VCaP (cell line): ENCODE measurements around the gene MLLT10.

Source experiments
- H3K27ac ChIP-seq: fragments of 450-650 bp; 2 replicates; pipeline ENCODE4 v1.5.1; 2017
- TF ChIP-seq, protein P1 (sequence below): fragments of 450-650 bp; conservative IDR thresholded peaks from 2 replicates; pipeline ENCODE4 v1.5.1; 2017; ENCODE audit warnings: mild to moderate bottlenecking, moderate library complexity

Gene MLLT10

GRCh38 chr10:21524131-21524525, 9.9 kb upstream of the MLLT10 start:
- TF ChIP-seq, protein P1, sequence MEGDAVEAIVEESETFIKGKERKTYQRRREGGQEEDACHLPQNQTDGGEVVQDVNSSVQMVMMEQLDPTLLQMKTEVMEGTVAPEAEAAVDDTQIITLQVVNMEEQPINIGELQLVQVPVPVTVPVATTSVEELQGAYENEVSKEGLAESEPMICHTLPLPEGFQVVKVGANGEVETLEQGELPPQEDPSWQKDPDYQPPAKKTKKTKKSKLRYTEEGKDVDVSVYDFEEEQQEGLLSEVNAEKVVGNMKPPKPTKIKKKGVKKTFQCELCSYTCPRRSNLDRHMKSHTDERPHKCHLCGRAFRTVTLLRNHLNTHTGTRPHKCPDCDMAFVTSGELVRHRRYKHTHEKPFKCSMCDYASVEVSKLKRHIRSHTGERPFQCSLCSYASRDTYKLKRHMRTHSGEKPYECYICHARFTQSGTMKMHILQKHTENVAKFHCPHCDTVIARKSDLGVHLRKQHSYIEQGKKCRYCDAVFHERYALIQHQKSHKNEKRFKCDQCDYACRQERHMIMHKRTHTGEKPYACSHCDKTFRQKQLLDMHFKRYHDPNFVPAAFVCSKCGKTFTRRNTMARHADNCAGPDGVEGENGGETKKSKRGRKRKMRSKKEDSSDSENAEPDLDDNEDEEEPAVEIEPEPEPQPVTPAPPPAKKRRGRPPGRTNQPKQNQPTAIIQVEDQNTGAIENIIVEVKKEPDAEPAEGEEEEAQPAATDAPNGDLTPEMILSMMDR, result no peak
- H3K27ac ChIP-seq, result no peak overlapping the region

DNA sequence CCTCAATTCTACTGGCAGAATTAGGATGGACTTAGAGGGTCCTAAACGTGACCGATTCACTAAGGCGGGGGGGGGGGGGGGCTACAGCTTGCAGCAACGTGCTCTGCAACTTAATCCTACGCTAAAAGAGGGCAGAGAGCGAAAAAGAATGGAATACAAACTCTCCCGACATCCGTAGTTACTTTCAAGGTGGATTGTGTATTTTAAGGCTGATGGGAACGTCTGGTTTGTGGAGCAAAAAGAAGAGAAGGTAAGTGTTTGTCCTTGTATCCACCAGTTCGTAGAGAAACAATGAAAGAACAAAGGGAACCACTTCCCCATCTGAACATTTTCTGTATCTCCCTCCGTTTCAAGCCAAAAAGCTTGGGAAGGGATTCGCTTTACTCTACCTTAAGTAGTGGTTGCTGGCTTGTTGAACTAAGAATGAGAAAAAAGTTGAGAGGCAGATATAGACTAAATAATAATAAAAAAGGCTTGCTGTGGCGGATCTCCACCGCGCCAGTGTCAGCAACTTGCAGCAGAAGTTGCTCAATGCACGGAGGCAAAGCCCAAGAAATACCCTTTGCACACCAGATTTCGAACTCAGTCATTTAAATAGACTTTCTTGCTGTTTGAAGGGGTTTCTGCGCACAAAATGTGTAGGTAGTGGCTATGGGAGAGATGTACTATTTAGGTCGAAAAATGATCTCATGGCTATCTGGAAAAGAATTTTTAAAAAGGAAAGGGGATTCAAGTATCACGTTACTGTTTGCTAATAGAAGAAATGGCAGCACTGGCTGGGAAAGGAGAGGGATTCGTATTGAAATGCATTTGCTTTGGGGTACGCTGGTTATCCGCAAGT, 9.3 kb upstream of the MLLT10 start:
- TF ChIP-seq, protein P1, result no peak
- H3K27ac ChIP-seq, result peak overlapping the region; percentile 97

DNA sequence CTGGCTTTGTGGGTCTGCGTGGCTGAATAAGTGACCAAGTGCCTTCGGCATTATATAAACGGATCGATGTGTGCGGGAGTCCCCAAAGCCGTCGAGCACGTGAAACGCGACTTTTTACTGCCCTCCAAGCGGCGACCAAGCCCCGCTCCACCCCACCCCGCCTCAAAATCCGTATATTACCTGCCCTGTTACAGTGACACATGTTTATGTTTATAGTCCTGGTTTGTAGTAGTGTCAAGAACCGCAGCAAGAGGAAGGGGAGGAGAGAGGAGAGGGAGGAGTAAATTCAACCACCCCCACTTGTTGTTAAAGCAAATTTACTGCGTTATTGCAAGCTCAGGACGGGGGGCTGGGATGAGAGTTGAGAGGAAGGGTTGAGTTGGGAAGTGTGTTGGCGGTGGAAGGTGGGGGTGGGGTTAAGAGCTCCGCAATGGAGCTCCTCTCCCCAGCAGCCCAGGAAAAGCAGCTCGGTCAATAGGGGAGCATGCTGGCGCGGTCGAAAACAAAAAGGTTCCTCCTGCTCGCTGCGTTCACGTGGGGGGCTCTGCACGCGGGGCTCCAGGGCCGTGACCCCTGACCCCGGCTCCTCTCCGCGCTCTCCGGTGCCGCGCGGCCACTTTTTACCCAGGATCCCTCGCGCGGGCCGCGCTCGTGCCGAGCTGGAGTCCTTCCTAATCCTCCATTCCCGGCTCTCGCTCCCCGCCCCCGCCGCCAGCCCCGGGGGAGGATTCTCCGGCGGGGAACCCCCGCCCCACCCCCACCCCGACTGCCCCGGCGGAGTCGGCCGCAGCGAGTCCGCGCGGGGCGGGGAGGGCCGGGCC, 8.5 kb upstream of the MLLT10 start, which contains the start of gene SKIDA1:
Gene SKIDA1, minus strand, starts transcription at position 316 of the 821 bp plus-strand sequence. CDS start 7,860 bp downstream, outside the sequence.
- TF ChIP-seq, protein P1, result no peak
- peak within 1 kb of the TSS; percentile 97 for H3K27ac ChIP-seq

GRCh38 chr10:21526188-21526859, 7.7 kb upstream of the MLLT10 start:
- H3K27ac ChIP-seq, result peak overlapping the region; percentile 97
- TF ChIP-seq, protein P1, result no peak

- peak overlapping the region; percentile 97 for H3K27ac ChIP-seq
- TF ChIP-seq, protein P1, result no peak
Observed at GRCh38 chr10:21526860-21527597, 7.0 kb upstream of the MLLT10 start.

DNA sequence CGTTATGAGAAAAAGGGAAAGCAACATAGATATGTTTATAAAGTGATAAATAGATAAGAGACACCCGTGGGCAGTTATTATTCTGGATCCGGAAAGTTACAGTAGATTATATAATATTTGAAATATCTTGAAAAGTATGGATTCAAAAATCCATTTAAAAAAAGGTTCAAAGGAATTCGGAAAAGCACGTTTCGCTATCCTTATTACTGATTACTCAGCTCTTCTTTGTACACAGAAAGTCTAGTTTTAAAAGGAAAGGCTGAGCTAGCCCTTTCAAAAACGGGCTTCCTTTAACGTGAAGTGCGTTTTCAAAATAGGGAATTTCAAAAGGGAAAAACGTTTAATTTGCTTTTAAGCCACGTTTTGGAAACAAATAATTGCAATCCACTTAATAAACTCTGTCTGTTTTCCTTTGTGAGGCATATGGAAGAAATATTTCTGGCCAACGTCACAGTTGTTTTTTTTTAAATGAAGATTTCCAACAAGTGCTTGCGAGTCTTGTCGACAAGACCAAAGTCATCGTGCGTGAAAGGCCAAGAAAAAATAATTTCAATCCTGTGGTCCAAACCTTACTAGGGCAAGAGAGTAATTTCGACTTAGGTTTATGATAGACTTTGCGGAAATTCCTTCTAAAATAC, 6.3 kb upstream of the MLLT10 start:
- H3K27ac ChIP-seq, result peak overlapping the region; percentile 97

More for the DNA sequence above, 6.3 kb upstream of the MLLT10 start:
- TF ChIP-seq, protein P1, result no peak
